GM19043 (cell line): Measurements from ENCODE around the gene CDCA5.

Source experiments
- ATAC-seq: cut with Tn5 transposase; IDR thresholded peaks from one replicate; pipeline ENCODE4 v1.9.1; 2021; ENCODE audit warnings: low read depth; ENCODE audit not compliant: unreplicated experiment

Gene CDCA5

DNA sequence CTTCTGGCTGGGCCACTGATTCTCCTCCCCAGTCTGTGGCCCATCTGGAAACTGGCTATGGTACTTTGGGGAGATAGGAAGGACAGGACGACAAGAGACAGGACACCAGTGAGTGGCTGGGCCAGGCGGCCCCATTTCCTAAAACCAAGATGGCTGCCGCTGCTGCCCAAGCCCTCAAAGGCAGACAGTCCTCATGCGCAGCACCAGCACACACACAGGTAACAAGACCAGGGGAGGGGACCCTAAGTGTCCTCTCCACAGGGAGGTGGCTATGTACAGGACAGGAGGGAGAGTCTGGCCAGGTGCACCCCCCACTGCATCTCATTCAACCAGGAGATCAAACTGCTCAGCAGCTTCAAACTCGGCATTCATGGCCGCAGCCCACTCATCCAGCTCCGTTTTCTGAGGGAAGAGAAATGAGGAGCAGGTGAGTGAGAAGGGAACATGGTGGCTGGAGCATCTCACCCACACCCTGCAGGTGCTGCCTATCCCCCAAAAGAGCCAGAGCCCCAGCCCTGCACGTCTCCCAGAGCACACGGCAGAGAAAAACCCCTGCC, 5.0 kb downstream of the CDCA5 start:
- ATAC-seq, result no peak

DNA sequence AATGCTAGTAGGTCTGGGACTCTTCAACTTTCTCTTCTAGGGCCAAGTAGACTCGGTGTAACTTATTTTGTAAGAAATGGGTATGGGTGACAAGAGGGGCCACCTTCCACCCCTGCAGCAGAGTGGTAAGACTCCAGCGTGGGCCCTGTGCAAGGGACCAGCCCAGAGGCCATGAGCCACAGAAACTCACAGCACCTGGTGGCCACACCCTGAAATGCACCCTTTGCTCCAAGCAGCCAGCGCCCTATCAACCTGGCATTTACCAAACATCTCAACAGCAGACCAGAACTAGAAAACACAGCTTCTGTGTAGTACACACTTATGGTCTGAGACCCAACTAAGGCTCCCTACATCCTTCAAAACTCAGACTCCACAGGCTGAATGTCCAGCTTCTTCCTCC, 5.7 kb downstream of the CDCA5 start:
- ATAC-seq, result no peak

GRCh38 chr11:65077451-65077850, 6.4 kb downstream of the CDCA5 start:
- ATAC-seq, result no peak

- ATAC-seq, result no peak
Observed at GRCh38 chr11:65072631-65072966, 11.2 kb downstream of the CDCA5 start.

- no peak for ATAC-seq
Observed at GRCh38 chr11:65071907-65072630, 11.8 kb downstream of the CDCA5 start.

- no peak for ATAC-seq
Observed at GRCh38 chr11:65069217-65069616, 14.6 kb downstream of the CDCA5 start.

DNA sequence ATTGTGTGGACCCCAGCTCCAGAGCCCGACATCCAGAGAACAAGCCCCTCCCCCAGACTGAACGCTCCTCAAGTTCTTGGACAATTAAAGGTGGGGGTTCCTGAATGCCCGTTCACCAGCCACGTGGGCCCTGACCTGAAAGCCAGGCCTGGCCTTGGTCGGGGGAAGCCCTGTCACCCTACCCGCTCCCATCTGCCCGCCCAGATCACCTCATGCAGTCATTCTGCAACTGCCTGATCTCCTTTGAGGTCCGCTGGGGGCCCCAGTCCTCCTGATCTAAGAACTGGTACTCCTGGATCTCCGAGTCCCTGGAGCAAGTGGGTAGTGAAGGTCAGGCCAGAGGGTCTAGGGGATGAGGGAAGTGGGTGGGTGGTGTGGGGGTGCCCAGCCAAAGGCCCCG, 16.4 kb downstream of the CDCA5 start:
- no peak for ATAC-seq

GRCh38 chr11:65066805-65067291, 17.0 kb downstream of the CDCA5 start:
- ATAC-seq, result no peak

DNA sequence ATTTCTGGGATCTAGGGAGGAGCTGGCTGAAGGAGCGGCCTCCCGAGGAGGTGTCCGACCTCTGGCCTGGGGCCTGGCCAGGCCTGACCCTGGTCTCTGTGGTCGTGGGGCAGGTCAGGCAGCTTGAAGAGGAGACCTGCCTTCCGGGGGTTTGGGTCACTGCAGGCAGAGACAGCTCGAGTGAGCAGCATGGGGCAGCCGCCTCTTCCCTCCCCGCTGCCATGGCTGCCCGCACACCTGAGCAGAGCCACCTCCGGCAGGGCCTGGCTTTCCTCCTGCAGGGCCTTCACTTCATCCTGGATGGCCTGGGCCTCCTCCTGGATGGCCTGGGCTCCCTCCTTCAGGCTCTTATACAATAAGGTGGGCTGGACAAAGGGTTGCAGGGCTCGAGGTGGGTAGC, 17.5 kb downstream of the CDCA5 start:
- ATAC-seq, result no peak

DNA sequence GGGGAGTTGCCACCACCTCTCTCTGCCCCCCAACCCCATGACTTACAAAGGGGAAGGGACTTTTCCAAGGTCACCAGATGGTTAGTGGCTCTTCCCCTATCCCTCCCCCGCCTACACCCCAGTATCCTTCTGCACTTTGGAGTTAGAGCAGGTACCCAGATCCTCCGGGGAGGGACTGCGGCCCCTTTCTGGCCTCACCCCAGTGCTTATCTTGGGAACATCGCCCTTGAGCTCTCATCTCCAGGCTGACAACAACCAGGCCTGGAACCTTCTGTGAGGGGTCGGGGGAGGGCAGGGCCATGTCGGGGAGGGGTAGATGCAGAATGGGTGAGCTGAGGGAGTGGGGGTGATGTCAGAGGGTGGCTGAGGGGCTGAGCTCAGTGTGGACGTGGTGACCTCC, 18.0 kb downstream of the CDCA5 start:
- ATAC-seq, result no peak

GRCh38 chr11:65064847-65065240, 19.0 kb downstream of the CDCA5 start:
- ATAC-seq, result no peak

DNA sequence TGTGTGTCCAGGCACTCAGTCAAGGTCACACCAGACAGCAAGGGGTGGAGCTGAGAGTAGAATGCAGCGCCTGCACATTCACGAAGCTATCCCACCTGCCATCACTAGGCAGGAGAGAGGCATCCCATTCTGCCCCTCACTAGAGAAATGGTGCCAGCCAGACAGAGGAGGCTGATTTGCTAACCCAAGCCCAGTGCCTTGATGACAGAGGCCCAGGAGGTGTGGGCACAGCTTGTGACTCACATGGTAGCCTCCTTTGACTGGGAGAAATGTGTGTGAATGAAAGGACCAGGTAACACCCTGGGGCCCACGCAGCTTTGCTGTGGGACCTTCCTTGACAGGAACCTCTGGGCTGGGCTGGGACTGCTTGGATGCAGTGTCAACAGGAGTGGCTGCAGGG, 20.3 kb downstream of the CDCA5 start:
- ATAC-seq, result no peak

DNA sequence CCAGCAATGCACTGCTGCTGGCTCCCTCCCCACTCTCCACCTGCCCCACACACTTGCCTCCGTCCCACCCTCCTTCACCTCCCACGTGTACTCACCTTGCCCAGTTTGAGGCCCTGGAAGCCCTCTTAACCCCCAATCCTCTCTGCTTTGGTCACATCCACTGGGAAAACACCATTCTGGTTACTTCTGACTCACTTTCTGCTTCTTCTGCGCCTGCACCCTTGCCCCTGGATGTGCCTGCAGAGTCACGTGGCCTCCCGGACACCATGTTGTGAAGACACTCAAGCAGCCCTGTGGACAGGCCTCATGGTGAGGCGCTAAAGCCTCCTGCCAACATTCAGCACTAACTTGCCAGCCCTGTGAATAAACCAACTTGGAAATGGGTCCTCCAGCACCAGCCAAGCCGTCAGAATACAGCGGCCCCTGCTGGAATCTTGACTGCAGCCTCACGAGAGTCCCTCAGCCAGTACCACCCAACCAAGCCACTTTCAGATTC, 22.9 kb downstream of the CDCA5 start:
- ATAC-seq, result no peak

DNA sequence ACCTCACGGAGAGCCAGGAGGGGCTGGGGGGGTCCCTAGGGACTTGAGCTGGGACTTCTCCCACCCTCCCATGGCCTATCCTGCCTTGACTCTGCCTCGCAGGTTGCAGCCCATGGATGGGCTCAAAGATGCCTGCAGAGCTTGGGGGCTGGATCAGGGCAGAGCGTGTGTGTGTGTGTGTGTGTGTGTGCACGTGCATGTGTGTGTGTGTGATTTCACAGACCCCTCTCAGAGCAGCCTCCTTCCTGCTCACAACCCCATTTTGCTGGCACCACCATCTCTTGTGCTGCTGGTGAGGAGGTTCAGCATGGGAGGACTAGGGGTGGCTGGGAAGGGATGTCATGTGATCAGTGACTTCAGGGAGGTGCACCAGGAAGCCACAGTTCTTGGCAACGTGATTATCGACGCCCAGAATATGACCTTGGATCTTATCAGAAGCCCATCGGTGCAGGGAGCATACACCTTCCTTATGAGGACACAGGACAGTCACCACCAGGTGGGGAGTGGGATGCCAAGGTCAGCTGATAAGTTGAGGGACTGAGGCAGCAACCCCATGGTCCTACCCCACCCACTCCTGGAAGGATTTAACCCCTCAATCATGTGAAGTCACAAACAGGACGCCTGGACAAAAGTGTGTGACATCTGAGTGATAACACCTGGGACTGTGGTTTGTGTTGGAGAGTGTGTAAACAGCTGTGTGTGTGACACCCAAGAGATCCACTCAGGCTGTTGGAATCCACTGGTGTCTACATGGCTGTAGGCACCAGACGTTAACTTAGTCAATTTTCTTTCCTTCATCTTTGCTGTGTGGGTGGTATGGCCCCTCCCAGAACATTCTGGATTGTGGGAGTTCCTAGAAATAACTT, 23.6 kb downstream of the CDCA5 start:
- no peak for ATAC-seq

DNA sequence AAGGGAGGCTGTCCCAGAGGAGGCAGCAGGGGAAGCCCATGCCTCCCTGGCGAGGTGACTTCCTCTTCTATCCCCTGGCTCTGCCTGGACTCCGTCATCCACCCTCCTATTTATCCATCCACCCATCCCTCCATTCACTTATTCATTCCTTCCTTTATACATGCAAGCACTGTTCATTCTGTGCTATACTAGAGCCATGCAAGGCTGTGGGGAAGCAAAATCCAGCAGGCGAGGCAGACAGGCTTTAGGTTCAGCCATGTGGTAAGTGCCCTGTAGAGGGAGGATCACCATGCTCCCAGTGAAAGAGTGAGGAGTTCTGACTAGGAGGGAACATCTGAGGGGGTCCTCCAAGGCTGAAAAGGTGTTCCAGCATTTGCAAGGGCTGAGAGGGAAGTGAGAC, 24.3 kb downstream of the CDCA5 start:
- no peak for ATAC-seq

DNA sequence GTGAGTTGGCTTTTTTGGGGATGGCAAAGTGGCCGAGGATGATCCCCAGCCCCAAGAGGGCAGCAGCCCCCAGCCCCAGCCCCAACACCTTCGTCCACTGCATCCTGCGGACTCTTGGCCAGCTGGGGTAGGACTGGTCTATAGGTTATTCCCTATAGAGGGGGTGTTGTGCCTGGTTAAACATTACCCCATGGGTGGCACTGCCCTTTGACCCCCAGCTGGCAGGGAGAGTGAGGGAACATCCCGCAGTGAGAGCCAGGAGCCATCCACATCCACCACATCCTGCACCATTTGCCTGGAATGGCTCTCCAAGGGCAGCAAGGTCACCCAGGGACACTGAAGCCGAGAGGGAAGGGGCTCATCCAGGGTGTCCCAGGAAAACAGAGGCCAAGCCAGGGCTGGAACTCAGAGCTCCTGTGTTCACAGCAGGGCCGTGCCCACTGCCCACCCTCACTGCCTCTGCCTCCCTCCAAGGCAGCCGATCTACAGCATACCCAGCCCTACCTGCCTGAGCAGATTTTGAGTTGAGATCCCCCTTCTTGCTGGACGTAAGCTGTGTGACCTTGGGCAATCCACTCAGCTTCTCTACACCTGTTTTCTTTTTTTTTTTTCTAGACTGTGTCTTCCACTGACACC, 25.3 kb downstream of the CDCA5 start, which contains the start of gene NAALADL1:
TSS of gene NAALADL1 (minus strand) at position 135 of the 636 bp plus-strand sequence. CDS start at position 103, 32 bp downstream.
- ATAC-seq, result no peak

DNA sequence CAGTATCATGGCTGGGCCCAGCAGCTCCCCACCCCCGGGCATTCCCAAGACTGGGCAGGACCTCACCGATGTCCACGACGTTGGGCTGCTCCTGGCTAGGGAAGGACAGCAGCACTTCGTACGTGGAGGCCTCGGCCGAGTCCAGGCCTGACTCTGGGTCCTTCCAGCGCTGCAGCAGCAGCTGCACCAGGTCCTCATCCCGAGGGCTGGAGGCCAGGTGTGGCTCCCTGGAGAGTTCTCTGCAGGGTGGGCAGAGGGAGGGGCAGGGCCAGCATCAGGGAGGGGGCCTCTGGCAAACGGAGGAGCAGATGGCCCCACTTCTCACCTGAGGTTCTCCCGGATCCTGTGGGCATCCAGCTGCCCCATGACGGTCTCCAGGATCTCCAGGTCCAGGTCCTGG, 25.8 kb downstream of the CDCA5 start:
- ATAC-seq, result no peak

DNA sequence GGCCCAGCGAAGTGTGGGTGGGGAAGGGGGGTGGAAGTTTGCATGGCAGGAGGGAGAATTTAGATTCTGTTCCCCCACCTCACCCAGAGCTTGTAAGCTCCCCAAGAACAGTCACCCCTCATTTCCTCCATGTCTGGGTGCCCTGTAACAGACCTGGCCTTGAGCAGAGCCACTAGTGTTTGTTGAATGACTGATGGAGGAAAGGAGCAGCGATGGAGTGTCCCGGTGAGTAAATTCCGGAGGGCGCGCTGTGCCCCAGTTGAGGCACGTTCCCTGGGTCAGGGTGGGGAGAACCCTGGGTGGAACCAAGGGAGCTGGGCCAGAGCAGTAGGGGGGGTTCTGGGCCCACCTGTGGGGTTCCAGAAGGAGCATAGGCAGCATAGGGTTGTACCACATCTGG, 26.3 kb downstream of the CDCA5 start:
- no peak for ATAC-seq

DNA sequence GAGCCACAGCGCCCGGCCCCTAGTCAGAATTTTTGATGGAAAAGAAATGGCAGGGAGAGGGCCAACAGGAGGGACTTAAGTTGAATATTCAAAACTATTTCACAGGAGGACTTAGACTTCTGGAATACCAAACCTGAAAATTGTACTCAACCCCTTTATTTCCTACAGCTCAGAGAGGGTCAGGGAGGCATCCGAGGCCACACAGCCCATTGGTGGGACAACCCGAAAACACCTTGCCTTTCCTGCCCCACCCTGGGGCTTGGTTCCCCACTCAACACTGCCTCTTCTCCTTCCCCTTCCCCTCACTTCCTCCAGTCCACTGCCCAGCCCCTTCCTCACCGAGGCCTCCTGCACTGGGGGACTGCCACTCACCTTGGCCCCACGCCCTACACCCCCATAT, 26.8 kb downstream of the CDCA5 start:
- ATAC-seq, result no peak

GRCh38 chr11:65055538-65055937, 28.3 kb downstream of the CDCA5 start:
- ATAC-seq, result no peak
